Thyroid gland (tissue), 4 donors: Measurements from ENCODE around the gene ASF1B.

Experiments used
- POLR2A ChIP-seq, 2 donors: fragments of 450-650 bp; IDR thresholded peaks; one replicate each; pipeline ENCODE4 v1.6.1; 2017; ENCODE audit warnings: antibody characterized with exemption in 2 of 2, mild to moderate bottlenecking in 2 of 2, moderate library complexity in 1 of 2
- TF ChIP-seq, protein P1 (sequence below), 6 experiments: fragments of 200-600 bp in 3 of 6; fragments of 450-650 bp in 3 of 6; sonication (generic) in 3 of 6; IDR thresholded peaks; one replicate each; pipeline ENCODE4 v1.5.1; 2016 to 2019; ENCODE audit warnings: antibody characterized with exemption in 6 of 6, mild to moderate bottlenecking in 2 of 6, inconsistent platforms in 1 of 6, moderate library complexity in 1 of 6

DNA sequence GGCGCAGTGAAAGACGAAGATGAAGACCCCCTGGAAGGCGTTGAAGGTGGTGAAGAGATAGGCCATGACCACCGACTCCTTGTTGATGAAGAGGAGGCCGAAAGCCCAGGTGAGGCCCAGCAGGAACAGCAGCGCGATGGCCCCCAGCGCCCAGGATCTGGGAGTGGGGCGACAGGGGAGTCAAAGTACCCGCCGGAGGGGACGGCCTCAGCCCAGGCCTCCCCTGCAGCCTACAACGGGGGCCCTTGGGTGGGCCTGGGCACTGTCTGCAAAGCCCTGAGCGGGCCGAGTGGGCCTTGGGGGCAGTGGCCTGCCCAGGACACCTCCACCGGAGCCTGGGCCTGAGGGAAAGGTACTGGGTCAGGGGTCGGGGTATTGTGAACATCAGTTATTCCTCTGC, 19.0 kb upstream of the ASF1B start:
- TF ChIP-seq, protein P1, sequence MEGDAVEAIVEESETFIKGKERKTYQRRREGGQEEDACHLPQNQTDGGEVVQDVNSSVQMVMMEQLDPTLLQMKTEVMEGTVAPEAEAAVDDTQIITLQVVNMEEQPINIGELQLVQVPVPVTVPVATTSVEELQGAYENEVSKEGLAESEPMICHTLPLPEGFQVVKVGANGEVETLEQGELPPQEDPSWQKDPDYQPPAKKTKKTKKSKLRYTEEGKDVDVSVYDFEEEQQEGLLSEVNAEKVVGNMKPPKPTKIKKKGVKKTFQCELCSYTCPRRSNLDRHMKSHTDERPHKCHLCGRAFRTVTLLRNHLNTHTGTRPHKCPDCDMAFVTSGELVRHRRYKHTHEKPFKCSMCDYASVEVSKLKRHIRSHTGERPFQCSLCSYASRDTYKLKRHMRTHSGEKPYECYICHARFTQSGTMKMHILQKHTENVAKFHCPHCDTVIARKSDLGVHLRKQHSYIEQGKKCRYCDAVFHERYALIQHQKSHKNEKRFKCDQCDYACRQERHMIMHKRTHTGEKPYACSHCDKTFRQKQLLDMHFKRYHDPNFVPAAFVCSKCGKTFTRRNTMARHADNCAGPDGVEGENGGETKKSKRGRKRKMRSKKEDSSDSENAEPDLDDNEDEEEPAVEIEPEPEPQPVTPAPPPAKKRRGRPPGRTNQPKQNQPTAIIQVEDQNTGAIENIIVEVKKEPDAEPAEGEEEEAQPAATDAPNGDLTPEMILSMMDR (IDR thresholded peaks at IDR 0.05): no peak
- no peak for TF ChIP-seq POLR2A (IDR thresholded peaks at IDR 0.05)
